GM12891 (cell line): ENCODE results near the gene TNN.
"Not testable (repeated sequence)": the region's sequence is repeated elsewhere in the genome, so short reads cannot be mapped to it uniquely, and the experiment has no call there.

Experiments
- DNase-seq: peaks from one replicate; pipeline ENCODE4 v3.0.0; 2011; ENCODE audit warnings: low spot score; ENCODE audit not compliant: insufficient read length
- FAIRE-seq: peaks from 2 replicates; lab custom pipeline; 2011; peaks lifted over from hg19 to GRCh38; lab: Jason Lieb, UNC
- PAX5 ChIP-seq: IDR thresholded peaks from 2 replicates; pipeline ENCODE4 v1.6.1; 2011; ENCODE audit warnings: low read length, moderate library complexity, mild to moderate bottlenecking; ENCODE audit not compliant: insufficient read depth, severe bottlenecking
- POLR2A ChIP-seq: IDR thresholded peaks from 2 replicates; pipeline ENCODE4 v1.6.1; 2011; ENCODE audit warnings: low read depth, low read length, control low read depth
- POLR2AphosphoS5 ChIP-seq: IDR thresholded peaks from 2 replicates; pipeline ENCODE4 v1.6.1; 2011; ENCODE audit warnings: low read depth, low read length, control low read depth
- POU2F2 ChIP-seq: IDR thresholded peaks from 2 replicates; pipeline ENCODE4 v1.6.1; 2011; ENCODE audit warnings: low read depth, mild to moderate bottlenecking, control low read depth, low read length, moderate library complexity
- SPI1 ChIP-seq: IDR thresholded peaks from 2 replicates; pipeline ENCODE4 v1.6.1; 2011; ENCODE audit warnings: low read depth, low read length, control low read depth
- TAF1 ChIP-seq: IDR thresholded peaks from 2 replicates; pipeline ENCODE4 v1.6.1; 2011; ENCODE audit warnings: low read depth, low read length, control low read depth

TNN gene

GRCh38 chr1:175081983-175082382, 14.3 kb downstream of the TNN start:
- TF ChIP-seq POU2F2 (no peak), TAF1 (no peak), POLR2AphosphoS5 (no peak), POLR2A (no peak), PAX5 (no peak)
- DNase-seq (no peak), FAIRE-seq (no peak)

GRCh38 chr1:175088525-175088951, 20.9 kb downstream of the TNN start:
- FAIRE-seq (no peak), DNase-seq (no peak)
- TF ChIP-seq POLR2AphosphoS5 (no peak), TAF1 (no peak), PAX5 (no peak), POU2F2 (no peak), SPI1 (no peak), POLR2A (no peak)

GRCh38 chr1:175089136-175089718, 21.6 kb downstream of the TNN start:
- DNase-seq (no peak), FAIRE-seq (no peak)
- TF ChIP-seq POU2F2 (no peak), SPI1 (no peak), PAX5 (no peak), TAF1 (no peak), POLR2A (no peak), POLR2AphosphoS5 (no peak)

- TF ChIP-seq TAF1: no peak
- TF ChIP-seq POLR2A: no peak
- no peak for TF ChIP-seq POLR2AphosphoS5
- FAIRE-seq (no peak), DNase-seq (no peak)
Measured at GRCh38 chr1:175090780-175091179, 23.1 kb downstream of the TNN start.

- TF ChIP-seq TAF1 (no peak), PAX5 (no peak), POLR2A (no peak), POLR2AphosphoS5 (no peak), SPI1 (no peak), POU2F2 (no peak)
- no peak for FAIRE-seq
- no peak for DNase-seq
Measured at GRCh38 chr1:175094626-175095025, 27.0 kb downstream of the TNN start.

- DNase-seq (no peak), FAIRE-seq (no peak)
- no peak for TF ChIP-seq POU2F2
Measured at GRCh38 chr1:175095069-175095468, 27.4 kb downstream of the TNN start.

GRCh38 chr1:175095978-175096607, 28.5 kb downstream of the TNN start:
- DNase-seq: no peak
- TF ChIP-seq POU2F2 (no peak), POLR2A (no peak), TAF1 (no peak), POLR2AphosphoS5 (no peak), SPI1 (no peak), PAX5 (no peak)
- no peak for FAIRE-seq

GRCh38 chr1:175097361-175097760, 29.7 kb downstream of the TNN start:
- FAIRE-seq: no peak

GRCh38 chr1:175099916-175100315, 32.3 kb downstream of the TNN start:
- DNase-seq (no peak), FAIRE-seq (no peak)
- no peak for TF ChIP-seq POU2F2
- TF ChIP-seq TAF1: no peak
- TF ChIP-seq PAX5: no peak
- no peak for TF ChIP-seq SPI1
- no peak for TF ChIP-seq POLR2AphosphoS5
- TF ChIP-seq POLR2A: no peak

More at GRCh38 chr1:175097361-175097760, 29.7 kb downstream of the TNN start:
- no peak for TF ChIP-seq SPI1
- TF ChIP-seq TAF1: no peak
- DNase-seq: no peak

GRCh38 chr1:175102166-175102565, 34.5 kb downstream of the TNN start:
- FAIRE-seq: not testable (repeated sequence)

GRCh38 chr1:175106536-175106935, 38.9 kb downstream of the TNN start:
- not testable (repeated sequence) for DNase-seq, FAIRE-seq

More at GRCh38 chr1:175102166-175102565, 34.5 kb downstream of the TNN start:
- DNase-seq: not testable (repeated sequence)

GRCh38 chr1:175108331-175108820, 40.7 kb downstream of the TNN start:
- not testable (repeated sequence) for FAIRE-seq, DNase-seq
